Astrocyte of the cerebellum (primary cell): Measurements from ENCODE around the gene RACGAP1.

Source experiments
- DNase-seq: peaks from one replicate; pipeline ENCODE4 v3.0.0-alpha.2; 2011; ENCODE audit warnings: low read depth
- H3K4me3 ChIP-seq: 2 replicates; pipeline ENCODE4 v1.5.1; 2011; ENCODE audit warnings: mild to moderate bottlenecking, low read depth, low read length, moderate library complexity
- CTCF ChIP-seq: IDR thresholded peaks from 2 replicates; pipeline ENCODE4 v1.5.1; 2012; ENCODE audit warnings: low read length, low read depth, moderate library complexity, mild to moderate bottlenecking; ENCODE audit errors: missing control alignments
- in situ Hi-C: cut with HindIII; loops from 2 replicates; pipeline ENCODE4 v1.10.0; 2017; ENCODE audit warnings: low sequenced_read_pairs

The RACGAP1 gene

GRCh38 chr12:50019524-50019923 lies 5.8 kb downstream of the RACGAP1 start:
- in situ Hi-C loops = no loop called here
- TF ChIP-seq CTCF = no peak
- no peak overlapping the region for H3K4me3 ChIP-seq
- DNase-seq = no peak

GRCh38 chr12:50018968-50019367 lies 6.3 kb downstream of the RACGAP1 start:
- in situ Hi-C loops = no loop called here
- no peak for TF ChIP-seq CTCF
- no peak overlapping the region for H3K4me3 ChIP-seq
- no peak for DNase-seq

- no peak for DNase-seq
- in situ Hi-C loops = no loop called here
- no peak for TF ChIP-seq CTCF
- no peak overlapping the region for H3K4me3 ChIP-seq
Observed at GRCh38 chr12:50018154-50018553, 7.1 kb downstream of the RACGAP1 start.

- TF ChIP-seq CTCF = no peak
- H3K4me3 ChIP-seq = no peak overlapping the region
- no peak for DNase-seq
- in situ Hi-C loops = no loop called here
Observed at GRCh38 chr12:50017641-50018040, 7.7 kb downstream of the RACGAP1 start.

GRCh38 chr12:50016501-50017475 lies 8.5 kb downstream of the RACGAP1 start:
- TF ChIP-seq CTCF = no peak
- in situ Hi-C loops = no loop called here
- no peak overlapping the region for H3K4me3 ChIP-seq
- peak; percentile 79 for DNase-seq

- H3K4me3 ChIP-seq = no peak overlapping the region
- in situ Hi-C loops = no loop called here
- no peak for DNase-seq
- TF ChIP-seq CTCF = no peak
Observed at GRCh38 chr12:50014342-50014741, 11.0 kb downstream of the RACGAP1 start.
